Chondrocyte (in vitro differentiated cells): ENCODE data around the gene THAP7. TPM values are rescaled to one million over a fixed set of nuclear protein-coding genes. Genes with fewer than 3 reads are reported as not detected.

Source experiments
- DNase-seq: peaks from one replicate; pipeline ENCODE4 v3.0.0; 2021; ENCODE audit warnings: mixed read lengths, low spot score
- H3K27ac Mint-ChIP-seq: one replicate; pipeline ENCODE4 v1.8.0; 2021; ENCODE audit warnings: mild to moderate bottlenecking, moderate library complexity, mixed read lengths; ENCODE audit not compliant: unreplicated experiment
- H3K27me3 Mint-ChIP-seq: 2 replicates; pipeline ENCODE4 v1.8.0; 2021; ENCODE audit warnings: low read depth, mixed read lengths
- H3K36me3 Mint-ChIP-seq: 2 replicates; pipeline ENCODE4 v1.8.0; 2021; ENCODE audit warnings: low read depth, mixed read lengths
- H3K4me1 Mint-ChIP-seq: 2 replicates; pipeline ENCODE4 v1.8.0; 2021; ENCODE audit warnings: low read depth, mild to moderate bottlenecking, mixed read lengths
- H3K4me3 Mint-ChIP-seq: one replicate; pipeline ENCODE4 v1.8.0; 2021; ENCODE audit warnings: mild to moderate bottlenecking, moderate library complexity, mixed read lengths; ENCODE audit not compliant: unreplicated experiment
- H3K9me3 Mint-ChIP-seq: 2 replicates; pipeline ENCODE4 v1.8.0; 2021; ENCODE audit warnings: low read depth, mixed read lengths
- total RNA-seq: library from RNA; stranded (reverse); gene quantifications from 3 replicates; pipeline ENCODE4 v1.2.1, GENCODE V29; 2021
- TF ChIP-seq, protein P1 (sequence below): fragments of 200-600 bp; sonication (generic); IDR thresholded peaks from 2 replicates; pipeline ENCODE4 v1.5.0; 2021; ENCODE audit warnings: antibody characterized with exemption, mild to moderate bottlenecking, moderate library complexity

The THAP7 gene
- total RNA-seq, 1 donor from 2014 or later, result 15.7 TPM

DNA sequence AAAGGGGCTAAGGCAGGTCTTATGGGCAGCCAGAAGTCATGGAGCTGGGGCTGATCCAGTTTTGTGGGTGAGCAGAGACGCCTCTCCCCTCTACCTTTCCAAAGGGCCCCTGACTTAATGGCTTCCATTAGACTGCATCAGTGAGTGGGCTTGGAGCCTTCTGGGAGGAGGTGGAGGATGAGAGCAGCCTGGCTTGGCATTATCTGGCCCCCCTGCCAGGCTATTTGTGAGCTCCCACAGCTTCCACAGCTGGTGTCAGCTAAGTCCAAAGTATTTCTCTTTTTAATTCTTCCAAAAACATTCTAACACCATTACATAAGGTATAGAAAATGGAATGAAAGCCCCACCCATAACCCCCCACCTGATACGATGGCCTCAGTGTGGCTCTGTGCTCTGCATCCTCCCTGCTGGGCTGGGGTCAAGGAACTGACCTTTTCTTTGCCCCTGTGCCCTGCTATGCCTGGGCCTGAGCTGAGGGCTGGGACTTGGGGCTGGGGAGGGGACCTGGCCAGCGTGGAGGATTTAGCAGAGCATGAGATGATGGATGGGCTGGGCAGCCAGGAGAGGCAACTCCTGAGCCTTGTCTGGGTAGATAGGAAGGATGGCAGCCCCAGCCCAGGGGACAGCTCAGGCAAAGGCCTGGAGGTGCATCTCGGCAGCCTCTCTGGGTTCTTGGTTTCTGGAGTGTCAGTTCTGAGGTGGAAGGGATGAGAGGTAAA lies 30.8 kb downstream of the THAP7 start:
- TF ChIP-seq, protein P1, sequence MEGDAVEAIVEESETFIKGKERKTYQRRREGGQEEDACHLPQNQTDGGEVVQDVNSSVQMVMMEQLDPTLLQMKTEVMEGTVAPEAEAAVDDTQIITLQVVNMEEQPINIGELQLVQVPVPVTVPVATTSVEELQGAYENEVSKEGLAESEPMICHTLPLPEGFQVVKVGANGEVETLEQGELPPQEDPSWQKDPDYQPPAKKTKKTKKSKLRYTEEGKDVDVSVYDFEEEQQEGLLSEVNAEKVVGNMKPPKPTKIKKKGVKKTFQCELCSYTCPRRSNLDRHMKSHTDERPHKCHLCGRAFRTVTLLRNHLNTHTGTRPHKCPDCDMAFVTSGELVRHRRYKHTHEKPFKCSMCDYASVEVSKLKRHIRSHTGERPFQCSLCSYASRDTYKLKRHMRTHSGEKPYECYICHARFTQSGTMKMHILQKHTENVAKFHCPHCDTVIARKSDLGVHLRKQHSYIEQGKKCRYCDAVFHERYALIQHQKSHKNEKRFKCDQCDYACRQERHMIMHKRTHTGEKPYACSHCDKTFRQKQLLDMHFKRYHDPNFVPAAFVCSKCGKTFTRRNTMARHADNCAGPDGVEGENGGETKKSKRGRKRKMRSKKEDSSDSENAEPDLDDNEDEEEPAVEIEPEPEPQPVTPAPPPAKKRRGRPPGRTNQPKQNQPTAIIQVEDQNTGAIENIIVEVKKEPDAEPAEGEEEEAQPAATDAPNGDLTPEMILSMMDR, result no peak
- no peak overlapping the region for H3K27ac Mint-ChIP-seq
- no peaks in the 10 kb centered on the region for H3K27me3 Mint-ChIP-seq
- no peak for DNase-seq
- no peaks in the 10 kb centered on the region for H3K36me3 Mint-ChIP-seq
- H3K4me1 Mint-ChIP-seq, result peaks cover 3% of the 10 kb centered on the region
- no peaks in the 10 kb centered on the region for H3K9me3 Mint-ChIP-seq
- H3K4me3 Mint-ChIP-seq, result no peak overlapping the region

DNA sequence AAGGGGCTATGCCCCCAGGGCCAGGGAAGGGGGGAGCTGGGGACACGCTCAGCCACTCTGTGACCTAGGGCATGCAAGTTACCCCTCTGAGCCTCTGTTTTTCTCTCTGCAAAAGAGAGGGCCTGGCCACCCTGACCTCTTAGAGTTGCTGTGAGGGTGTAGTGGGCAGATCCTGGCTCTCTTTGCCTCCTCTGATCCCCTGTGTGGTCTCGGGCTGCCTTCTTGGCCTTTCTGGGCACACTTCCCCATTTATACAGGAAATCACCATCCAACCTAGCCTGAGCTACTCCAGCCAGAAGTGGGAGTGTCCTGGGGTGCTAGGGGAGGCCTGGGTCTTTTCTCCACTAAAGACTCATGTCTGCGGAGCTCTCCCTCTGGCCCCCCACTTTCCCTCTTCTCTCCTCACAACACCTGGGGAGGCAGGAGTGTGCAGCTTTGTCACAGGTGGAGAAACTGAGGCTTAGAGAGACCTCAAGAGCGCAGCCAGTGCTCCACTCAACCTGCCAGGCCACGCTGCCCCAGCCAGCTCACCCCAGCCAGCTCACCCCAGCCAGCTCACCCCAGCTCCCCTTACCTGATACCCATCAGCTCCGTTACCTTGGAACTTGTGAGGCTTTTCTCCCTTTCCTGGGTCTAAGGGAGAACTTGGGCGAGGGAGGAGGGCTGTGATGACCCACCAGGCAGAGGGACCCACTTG lies 33.5 kb downstream of the THAP7 start:
- Mint-ChIP-seq H3K27me3 (peaks cover 5% of the 10 kb centered on the region), H3K36me3 (no peaks in the 10 kb centered on the region), H3K4me1 (peaks cover 9% of the 10 kb centered on the region), H3K27ac (no peak overlapping the region), H3K9me3 (no peaks in the 10 kb centered on the region), H3K4me3 (no peak overlapping the region)
- TF ChIP-seq, protein P1, result no peak
- no peak for DNase-seq

DNA sequence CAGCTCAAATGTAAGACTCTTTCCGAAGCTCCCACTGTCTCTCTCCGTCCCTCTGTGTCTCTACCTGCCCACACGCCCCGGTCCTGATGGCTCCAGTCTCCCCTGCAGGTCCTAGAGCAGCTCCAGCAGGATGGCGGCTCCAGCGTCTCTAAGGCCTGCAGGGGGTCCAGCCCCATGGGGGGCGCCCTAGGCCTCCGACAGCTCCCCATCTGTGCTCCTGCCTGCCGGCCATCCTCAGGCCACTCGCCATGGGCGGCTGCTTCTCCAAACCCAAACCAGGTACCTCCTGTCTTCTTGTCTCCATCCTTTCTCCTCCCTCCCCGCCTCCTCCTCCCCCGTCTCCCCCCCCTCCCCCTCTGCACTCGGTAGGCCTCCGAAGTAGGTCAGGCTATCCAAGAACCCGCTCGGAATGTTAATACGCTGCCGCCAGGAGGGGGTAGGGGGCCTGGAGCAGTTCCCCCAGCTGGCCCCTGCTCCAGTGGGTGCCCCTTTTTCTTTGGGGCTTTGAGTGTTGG lies 34.2 kb downstream of the THAP7 start:
- DNase-seq, result no peak
- no peaks in the 10 kb centered on the region for H3K36me3 Mint-ChIP-seq
- no peak overlapping the region for H3K27ac Mint-ChIP-seq
- H3K4me1 Mint-ChIP-seq, result peaks cover 9% of the 10 kb centered on the region
- peaks cover 5% of the 10 kb centered on the region for H3K27me3 Mint-ChIP-seq
- TF ChIP-seq, protein P1, result no peak
- H3K4me3 Mint-ChIP-seq, result no peak overlapping the region
- no peaks in the 10 kb centered on the region for H3K9me3 Mint-ChIP-seq

DNA sequence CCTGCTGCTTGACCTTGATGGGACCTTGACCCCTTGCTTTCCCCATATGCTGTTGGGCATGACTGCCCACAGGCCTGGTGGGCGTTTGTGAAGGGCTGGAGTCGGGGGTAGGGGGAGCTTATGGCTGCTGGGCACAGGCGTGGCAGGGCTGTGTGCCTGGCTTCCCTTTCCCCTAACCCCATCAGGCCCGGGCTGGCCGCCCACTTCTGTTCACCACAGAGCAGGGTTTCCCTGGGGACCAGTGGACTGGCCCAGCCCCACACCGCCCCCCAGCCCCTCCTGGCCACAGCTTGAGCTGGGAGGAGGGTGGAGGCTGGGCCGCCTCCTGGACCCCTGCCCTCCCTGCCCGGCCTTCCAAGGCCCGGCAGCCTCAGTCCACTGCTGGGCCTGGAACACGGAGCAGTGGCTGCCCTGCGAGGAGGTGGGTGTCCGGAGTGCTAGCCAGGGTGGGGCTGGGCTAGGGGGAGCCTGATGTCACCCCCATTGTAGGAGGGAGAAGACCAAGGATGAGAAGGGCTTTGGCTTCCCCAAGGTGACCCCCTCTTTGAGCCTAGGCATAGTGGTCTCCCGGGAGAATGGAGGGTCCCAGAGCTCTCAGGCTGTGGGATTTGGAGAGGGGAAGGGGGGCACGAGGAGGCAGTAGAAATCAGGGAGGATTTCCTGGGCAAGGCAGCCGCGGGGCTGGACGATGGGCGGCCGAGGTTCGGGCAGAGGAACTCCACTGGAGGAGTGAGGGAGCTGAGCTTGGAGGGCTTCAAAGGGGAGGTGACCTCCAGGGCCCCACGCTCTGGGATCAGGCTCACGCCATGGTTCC lies 34.8 kb downstream of the THAP7 start, which contains the start of gene AIFM3:
Gene AIFM3 (plus strand): TSS at position 373 of the 814 bp plus-strand sequence. CDS start 690 bp downstream, outside the sequence.
- Mint-ChIP-seq H3K4me3 (no peak within 1 kb of the TSS), H3K36me3 (no peaks in the 10 kb centered on the region), H3K27ac (no peak within 1 kb of the TSS), H3K27me3 (peaks cover 5% of the 10 kb centered on the region), H3K4me1 (peaks cover 7% of the 10 kb centered on the region), H3K9me3 (no peaks in the 10 kb centered on the region)
- TF ChIP-seq, protein P1, result no peak
- DNase-seq, result no peak
